ENCODE measurements around the gene CSDE1.
"Not testable (repeated sequence)": the region's sequence is repeated elsewhere in the genome, so short reads cannot be mapped to it uniquely, and the experiment has no call there.

The CSDE1 gene

DNA sequence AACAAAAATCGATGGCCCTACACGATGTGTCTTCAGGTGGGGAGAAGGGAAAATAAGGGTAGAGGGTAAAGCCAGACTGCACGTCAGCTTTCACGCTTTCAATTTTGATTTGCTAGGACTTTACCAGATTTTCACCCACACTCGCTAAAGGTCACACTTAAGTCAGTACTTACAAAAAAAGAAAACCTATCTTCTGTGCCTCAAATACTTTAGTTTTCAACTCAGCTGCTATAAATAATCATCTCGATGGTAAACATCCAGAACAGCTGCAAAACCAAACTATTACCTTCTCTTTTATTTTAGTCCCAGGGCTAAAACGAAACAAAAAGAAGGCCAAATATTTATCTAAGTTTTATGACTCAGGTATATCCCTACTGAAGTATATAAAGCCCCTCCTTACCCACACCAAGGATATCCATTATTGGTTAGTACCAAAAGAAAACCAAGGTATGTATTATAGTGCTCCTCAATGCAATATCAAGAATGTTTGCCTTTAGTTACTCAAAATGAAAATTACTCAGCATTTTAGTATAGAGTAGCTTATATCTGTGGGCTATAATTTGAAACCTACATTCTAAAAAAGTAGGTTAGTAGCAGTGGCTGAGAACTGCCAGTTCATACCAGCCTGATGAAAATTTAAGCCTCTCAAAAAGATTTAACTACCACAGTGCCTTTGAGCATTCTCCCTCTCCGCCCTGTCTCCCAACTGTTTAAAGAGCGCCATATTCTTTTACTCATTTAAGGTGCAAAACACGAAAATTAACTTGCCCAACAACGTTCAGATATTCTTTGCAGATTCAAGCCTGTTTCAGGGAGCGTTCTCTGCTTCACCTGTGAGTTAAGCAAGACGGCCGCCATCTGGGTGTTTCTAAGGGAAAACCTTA, 1.5 kb downstream of the CSDE1 start:
- Histone ChIP-seq H3K4me1 (ENCODE audit: insufficient read depth, poor library complexity, severe bottlenecking) (peaks cover 12% of the 10 kb centered on the region), H3K27ac (ENCODE audit: poor library complexity, severe bottlenecking) (peak overlapping the region; percentile 74), H3K9me3 (ENCODE audit: severe bottlenecking) (no peaks in the 10 kb centered on the region), H3K27me3 (ENCODE audit: insufficient read depth, poor library complexity, severe bottlenecking) (no peaks in the 10 kb centered on the region), H3K36me3 (ENCODE audit: low read depth) (peaks cover 29% of the 10 kb centered on the region), H3K4me3 (ENCODE audit: severe bottlenecking) (peak overlapping the region; percentile 88)
- ATAC-seq (ENCODE audit: low read depth) = no peak
- TF ChIP-seq, protein P1, sequence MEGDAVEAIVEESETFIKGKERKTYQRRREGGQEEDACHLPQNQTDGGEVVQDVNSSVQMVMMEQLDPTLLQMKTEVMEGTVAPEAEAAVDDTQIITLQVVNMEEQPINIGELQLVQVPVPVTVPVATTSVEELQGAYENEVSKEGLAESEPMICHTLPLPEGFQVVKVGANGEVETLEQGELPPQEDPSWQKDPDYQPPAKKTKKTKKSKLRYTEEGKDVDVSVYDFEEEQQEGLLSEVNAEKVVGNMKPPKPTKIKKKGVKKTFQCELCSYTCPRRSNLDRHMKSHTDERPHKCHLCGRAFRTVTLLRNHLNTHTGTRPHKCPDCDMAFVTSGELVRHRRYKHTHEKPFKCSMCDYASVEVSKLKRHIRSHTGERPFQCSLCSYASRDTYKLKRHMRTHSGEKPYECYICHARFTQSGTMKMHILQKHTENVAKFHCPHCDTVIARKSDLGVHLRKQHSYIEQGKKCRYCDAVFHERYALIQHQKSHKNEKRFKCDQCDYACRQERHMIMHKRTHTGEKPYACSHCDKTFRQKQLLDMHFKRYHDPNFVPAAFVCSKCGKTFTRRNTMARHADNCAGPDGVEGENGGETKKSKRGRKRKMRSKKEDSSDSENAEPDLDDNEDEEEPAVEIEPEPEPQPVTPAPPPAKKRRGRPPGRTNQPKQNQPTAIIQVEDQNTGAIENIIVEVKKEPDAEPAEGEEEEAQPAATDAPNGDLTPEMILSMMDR (IDR thresholded peaks at IDR 0.05; ENCODE audit: poor library complexity, severe bottlenecking) = no peak
- DNase-seq (ENCODE audit: low spot score) = no peak

DNA sequence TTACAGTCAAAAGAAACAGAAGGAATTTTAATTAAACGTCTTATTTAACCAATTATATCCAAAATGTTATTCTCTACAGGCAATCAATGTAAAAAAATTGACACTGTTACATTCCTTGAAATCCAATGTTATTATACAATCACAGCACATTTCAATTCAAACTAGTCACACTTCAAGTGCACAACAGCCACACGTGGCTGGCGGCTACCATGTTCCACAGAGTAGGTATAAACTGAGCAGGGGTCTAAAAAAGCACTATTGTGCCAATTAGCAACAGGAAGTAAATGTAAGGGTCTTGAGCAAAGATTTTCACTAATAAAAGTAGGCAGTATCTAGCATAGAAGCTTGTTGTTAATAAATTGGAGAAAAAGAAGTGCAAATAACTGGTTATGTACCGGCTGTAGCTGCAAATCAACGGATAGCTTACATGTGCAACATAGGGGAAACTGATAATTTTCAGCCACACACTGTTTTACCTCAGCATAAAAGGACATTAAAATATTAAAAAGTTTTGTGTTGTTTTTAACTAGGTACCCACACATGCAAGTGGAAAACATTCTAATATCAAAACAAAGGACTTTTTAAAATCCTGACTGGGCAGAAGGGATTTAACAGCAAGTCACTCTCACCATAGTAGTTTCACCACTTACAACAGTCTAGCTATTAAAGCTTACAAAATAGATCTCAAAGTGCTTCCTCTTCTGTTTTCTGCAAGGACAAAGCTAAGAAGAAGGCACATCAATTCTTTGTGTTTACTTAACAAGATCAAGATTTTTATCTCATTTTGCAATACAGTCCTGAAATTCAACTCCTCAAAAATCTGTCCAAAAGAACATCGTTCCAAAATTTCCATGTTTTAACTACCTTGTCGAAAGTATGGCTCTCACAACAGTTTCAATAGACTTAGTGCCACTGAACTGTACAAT, 2.5 kb downstream of the CSDE1 start:
- peaks cover 20% of the 10 kb centered on the region for H3K4me1 ChIP-seq (ENCODE audit: insufficient read depth, poor library complexity, severe bottlenecking)
- peaks cover 39% of the 10 kb centered on the region for H3K36me3 ChIP-seq (ENCODE audit: low read depth)
- H3K27ac ChIP-seq (ENCODE audit: poor library complexity, severe bottlenecking) = no peak overlapping the region
- TF ChIP-seq, protein P1 (IDR thresholded peaks at IDR 0.05; ENCODE audit: poor library complexity, severe bottlenecking) = no peak
- H3K27me3 ChIP-seq (ENCODE audit: insufficient read depth, poor library complexity, severe bottlenecking) = no peaks in the 10 kb centered on the region
- ATAC-seq (ENCODE audit: low read depth) = no peak
- no peak for DNase-seq (ENCODE audit: low spot score)
- no peaks in the 10 kb centered on the region for H3K9me3 ChIP-seq (ENCODE audit: severe bottlenecking)
- peak overlapping the region; percentile 88 for H3K4me3 ChIP-seq (ENCODE audit: severe bottlenecking)

DNA sequence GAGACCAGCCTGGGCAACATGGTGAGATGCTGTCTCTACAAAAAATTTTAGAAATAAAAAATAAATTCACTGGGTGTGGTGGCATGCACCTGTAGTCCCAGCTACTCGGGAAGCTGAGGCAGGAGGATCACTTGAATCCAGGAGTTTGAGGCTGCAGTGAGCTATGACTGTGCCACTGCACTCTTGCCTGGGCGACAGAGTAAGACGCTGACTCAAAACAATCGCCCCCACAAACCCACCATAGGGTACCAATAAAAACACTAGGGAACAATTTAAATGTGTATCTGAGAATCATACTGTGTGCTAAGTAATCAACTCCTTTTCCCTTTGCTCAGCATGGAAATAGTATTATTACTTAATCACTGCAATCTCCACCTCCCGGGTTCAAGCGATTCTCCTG, 4.1 kb downstream of the CSDE1 start:
- ATAC-seq (ENCODE audit: low read depth); H3K27me3 ChIP-seq (ENCODE audit: insufficient read depth, poor library complexity, severe bottlenecking); H3K27ac ChIP-seq (ENCODE audit: poor library complexity, severe bottlenecking); H3K9me3 ChIP-seq (ENCODE audit: severe bottlenecking); DNase-seq (ENCODE audit: low spot score); H3K4me3 ChIP-seq (ENCODE audit: severe bottlenecking): not testable (repeated sequence)
- peaks cover 54% of the 10 kb centered on the region for H3K36me3 ChIP-seq (ENCODE audit: low read depth)
- H3K4me1 ChIP-seq (ENCODE audit: insufficient read depth, poor library complexity, severe bottlenecking) = peaks cover 20% of the 10 kb centered on the region

DNA sequence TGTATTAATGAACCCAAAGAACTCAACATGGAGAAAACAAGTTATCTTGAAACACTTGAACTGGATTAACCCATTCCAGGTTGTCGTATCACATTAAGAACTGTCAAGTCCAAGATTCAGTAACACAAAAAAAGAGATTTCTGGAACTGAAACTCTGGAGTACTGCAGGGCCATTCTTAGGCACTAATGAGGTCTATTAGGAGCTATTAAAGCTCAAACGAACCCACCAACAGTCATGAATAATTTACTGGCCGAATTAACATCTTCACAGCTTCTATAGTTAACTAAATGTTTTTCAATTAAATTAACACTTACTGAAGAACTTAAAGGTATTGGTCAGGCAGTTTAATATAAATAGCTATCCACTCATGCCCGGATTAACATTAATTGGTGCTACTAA, 4.6 kb downstream of the CSDE1 start:
- Histone ChIP-seq H3K36me3 (ENCODE audit: low read depth) (peaks cover 60% of the 10 kb centered on the region), H3K27ac (ENCODE audit: poor library complexity, severe bottlenecking) (no peak overlapping the region), H3K4me3 (ENCODE audit: severe bottlenecking) (no peak overlapping the region), H3K4me1 (ENCODE audit: insufficient read depth, poor library complexity, severe bottlenecking) (peaks cover 15% of the 10 kb centered on the region), H3K9me3 (ENCODE audit: severe bottlenecking) (no peaks in the 10 kb centered on the region), H3K27me3 (ENCODE audit: insufficient read depth, poor library complexity, severe bottlenecking) (no peaks in the 10 kb centered on the region)
- TF ChIP-seq, protein P1 (IDR thresholded peaks at IDR 0.05; ENCODE audit: poor library complexity, severe bottlenecking) = no peak
- ATAC-seq (ENCODE audit: low read depth) (no peak), DNase-seq (ENCODE audit: low spot score) (no peak)

DNA sequence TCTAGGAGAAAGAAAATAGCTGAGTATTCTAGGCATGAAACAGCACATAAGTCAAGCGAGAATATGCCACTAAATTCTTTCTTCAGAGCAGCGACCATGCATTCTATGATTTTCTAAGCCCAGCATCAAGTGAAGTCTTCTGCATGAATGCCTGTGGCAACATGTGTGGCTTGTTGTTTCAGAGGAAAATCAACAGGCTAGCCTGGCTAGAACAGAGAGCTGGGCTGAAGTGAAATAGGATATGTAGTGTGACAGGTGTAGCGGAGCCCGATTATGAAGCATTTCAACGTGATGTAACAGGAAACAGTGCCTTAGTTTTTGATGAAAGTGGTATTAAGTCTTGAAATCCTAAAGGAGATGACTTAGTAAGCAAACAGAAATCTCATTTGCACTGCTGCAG, 7.0 kb downstream of the CSDE1 start:
- Histone ChIP-seq H3K9me3 (ENCODE audit: severe bottlenecking) (no peaks in the 10 kb centered on the region), H3K27me3 (ENCODE audit: insufficient read depth, poor library complexity, severe bottlenecking) (no peaks in the 10 kb centered on the region), H3K4me3 (ENCODE audit: severe bottlenecking) (no peak overlapping the region), H3K36me3 (ENCODE audit: low read depth) (peaks cover 75% of the 10 kb centered on the region), H3K27ac (ENCODE audit: poor library complexity, severe bottlenecking) (no peak overlapping the region), H3K4me1 (ENCODE audit: insufficient read depth, poor library complexity, severe bottlenecking) (peaks cover 15% of the 10 kb centered on the region)
- TF ChIP-seq, protein P1 (IDR thresholded peaks at IDR 0.05; ENCODE audit: poor library complexity, severe bottlenecking) = no peak
- DNase-seq (ENCODE audit: low spot score) (no peak), ATAC-seq (ENCODE audit: low read depth) (no peak)

All from RWPE2 (cell line).